NCI-H524 (cell line): ENCODE results near the gene FAM98B.

Experiments used
- DNase-seq, 2 experiments: peaks; one replicate each; lab custom pipeline; 2025; lab: John Stamatoyannopoulos, UW

The FAM98B gene

DNA sequence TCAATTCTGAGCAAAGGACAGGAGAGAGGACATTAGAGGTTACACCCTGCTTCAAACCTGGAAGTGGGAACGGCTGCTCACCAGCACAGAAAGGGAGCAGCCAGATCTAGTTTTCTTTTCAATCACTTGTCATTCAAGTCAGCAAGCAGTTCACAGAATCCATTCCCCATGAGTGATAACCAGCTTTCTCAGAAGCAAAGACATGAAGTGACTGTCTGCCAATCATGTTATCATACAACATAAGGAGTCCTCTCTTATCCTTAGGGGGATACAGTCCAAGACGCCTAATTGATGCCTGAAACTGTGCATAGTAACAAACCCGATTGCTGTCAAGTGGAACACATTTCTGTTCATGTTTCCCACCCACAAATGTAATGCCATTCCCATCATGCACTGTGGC, 54.7 kb downstream of the FAM98B start:
- no peak for DNase-seq

GRCh38 chr15:38509152-38509551, 55.2 kb downstream of the FAM98B start:
- no peak for DNase-seq

DNA sequence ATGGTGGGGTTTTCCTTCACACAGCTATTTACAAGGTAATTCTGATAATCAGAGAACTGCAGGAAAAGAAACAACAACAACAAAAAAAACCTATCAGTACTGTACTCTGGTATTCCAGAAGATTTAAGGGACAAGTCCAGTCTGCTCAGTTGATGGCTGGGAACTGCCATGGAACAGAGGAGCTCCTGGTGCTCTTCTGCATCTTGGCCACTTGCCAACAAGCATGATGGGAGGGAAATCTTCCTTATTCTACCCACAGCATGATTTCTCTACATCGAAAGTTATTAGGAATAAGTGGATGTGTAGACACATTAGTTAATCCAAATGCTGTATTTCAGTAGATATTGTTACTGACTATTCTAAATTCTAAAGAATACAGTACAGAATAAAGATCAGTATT, 59.0 kb downstream of the FAM98B start:
- no peak for DNase-seq

GRCh38 chr15:38514601-38515000, 60.7 kb downstream of the FAM98B start:
- DNase-seq = no peak

GRCh38 chr15:38516626-38517025, 62.7 kb downstream of the FAM98B start:
- no peak for DNase-seq

- DNase-seq = no peak
Observed at GRCh38 chr15:38517312-38517975, 63.5 kb downstream of the FAM98B start.

DNA sequence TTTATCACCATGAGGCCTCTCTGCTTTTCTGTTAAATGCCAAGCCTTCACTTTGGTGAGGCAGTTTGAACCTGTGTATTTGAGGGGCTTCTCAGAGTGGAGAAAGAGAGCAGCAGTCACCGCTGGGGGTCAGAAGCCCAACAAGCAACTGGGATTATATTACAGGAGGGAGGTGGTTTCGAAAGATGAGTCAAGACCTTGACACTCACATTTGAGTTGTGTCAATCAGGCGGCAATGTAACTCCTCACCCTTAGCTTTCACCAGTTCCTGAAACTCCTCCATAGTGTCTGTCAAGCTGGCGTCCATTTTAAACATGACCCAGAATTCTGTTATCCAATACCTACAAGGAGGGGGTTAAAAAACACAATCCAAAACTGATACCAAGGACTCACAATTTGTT, 64.2 kb downstream of the FAM98B start:
- DNase-seq = no peak

DNA sequence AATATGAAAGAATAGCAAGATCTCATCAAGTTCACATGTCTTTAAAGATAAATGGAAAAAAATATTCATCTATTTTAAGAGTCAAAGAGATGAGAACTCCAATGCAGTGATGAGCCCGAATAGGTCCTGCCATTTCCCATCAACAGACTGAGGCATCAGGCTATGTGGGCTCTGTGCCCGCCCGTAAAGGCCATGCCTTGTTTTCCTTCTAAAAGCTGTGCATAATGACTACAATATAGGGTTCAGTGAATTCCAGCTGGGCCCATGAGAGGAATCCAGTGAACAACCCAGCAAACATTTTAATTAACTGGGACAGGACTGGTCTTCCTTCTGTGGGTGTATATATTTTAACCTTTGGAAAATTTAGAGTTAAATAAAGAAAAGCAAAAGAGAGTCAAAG, 66.1 kb downstream of the FAM98B start:
- DNase-seq = no peak

DNA sequence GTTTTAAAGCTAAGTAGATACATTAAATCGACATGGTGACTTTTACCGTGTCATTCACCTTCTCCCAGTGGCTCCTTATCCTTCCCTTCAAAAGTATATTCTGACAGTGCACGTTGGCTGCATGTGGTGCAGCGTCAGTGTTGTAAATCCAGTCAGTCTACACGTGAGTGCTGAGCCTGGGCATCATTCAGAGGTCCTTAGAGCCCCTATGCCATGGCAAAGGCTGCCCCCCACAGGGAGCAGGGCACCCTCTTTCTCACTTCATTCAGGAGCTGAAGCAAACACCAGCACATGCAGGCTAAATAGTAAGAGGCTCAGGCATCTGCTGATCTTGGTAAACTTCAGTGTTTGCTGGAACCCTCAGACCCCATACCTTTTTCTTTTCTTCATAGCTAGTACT, 67.4 kb downstream of the FAM98B start:
- peak in 1 of 2 experiments; percentile 21 for DNase-seq

- DNase-seq = no peak
Observed at GRCh38 chr15:38522922-38523321, 69.0 kb downstream of the FAM98B start.

DNA sequence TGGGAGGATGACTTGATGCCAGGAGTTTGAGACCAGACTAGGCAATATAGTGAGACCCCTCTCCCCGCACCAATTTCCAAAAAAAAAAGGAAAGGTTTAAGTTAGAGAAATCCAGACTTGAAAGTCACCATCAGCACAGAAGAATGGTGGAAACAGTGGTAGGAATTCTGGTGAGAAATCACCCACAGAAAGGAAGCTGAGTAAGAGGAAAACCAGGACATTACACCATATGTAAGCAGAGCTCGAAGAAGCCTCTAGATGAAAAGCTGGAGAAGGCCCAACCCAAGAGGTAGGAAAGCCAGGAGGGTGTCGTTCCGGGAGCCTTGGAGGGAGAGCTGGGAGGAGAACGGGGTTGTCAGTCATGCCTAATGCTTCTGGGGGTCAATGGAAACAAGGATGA, 70.2 kb downstream of the FAM98B start:
- DNase-seq = no peak

DNA sequence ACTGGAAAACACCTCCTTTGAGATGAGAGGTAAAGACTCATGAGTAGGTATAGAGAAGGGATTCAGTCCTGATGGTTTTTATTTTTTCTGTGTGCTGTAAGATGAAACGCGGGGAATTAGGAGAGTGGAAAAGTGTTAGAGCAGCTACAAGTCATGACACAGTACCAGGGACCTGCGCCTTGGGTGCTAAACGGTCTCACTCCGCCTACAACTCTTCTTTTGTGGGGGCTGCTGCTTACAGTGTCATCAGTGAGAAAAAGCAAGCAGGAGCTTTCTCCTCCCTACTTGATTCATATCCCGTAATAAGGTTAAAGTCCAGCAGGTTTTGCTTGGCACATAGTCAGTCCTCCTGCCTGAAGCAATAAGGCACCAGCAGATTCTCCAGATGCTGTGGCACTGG, 71.6 kb downstream of the FAM98B start:
- DNase-seq = no peak

- DNase-seq = no peak
Observed at GRCh38 chr15:38526158-38526557, 72.2 kb downstream of the FAM98B start.

GRCh38 chr15:38528294-38528693, 74.4 kb downstream of the FAM98B start:
- no peak for DNase-seq

- no peak for DNase-seq
Observed at GRCh38 chr15:38530113-38530512, 76.2 kb downstream of the FAM98B start.

DNA sequence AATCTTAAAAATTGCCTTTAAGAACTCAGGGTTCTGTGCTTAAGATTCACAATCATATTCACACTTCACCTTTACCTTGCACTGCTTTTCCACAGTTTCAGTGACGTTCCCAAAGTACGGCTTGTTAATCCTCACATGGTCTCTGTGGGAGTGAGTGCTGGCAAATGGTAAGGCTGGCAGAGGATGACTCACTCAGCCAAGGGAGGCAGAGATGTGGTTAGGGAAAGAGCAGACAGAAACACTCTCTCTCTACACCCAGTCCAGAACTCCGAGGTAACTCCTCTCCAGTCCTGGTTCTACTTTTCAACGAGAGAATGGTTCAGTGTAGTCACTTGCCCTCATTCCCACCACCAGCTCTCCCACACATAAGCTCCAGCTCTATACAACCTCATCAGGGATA, 77.6 kb downstream of the FAM98B start:
- no peak for DNase-seq

DNA sequence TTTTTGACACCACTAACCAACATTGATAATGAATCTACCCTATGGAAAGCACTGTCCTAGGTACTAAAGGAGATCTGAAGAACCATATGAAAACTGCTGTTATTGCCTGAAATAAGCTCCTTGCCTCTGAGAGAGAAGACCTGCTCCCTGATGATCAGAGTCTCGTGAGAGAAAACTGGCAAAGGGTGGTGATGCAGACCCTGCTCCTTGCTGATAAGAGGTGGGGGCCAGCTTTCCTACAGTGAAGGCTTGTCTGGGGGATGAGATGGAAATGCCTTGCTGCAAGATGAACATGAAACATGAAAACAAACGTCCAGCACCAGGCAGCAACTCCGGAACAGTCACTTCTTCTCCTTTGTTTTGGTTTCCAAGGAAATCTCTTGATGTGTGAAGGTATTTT, 78.8 kb downstream of the FAM98B start:
- DNase-seq = no peak

- no peak for DNase-seq
Observed at GRCh38 chr15:38533416-38533915, 79.5 kb downstream of the FAM98B start.

DNA sequence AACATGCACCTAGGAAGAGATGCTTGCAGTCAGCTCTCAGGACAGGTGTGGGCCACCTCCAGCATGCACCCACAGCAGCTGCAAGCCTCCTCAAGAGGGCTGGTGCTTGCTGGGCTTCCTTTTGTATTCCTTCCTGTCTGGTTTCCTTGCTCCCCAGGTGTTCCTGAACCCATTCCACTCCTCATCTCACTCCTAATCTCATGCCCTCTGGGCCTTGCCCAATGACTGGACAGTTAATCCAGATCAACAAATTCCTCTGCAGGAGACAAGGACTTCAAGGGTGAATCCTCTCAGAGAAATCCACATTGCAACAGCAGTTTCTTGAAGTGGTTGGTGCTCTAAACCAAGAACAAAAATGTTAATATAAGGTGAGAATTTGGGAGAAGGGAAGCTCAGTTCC, 80.0 kb downstream of the FAM98B start:
- DNase-seq = no peak

DNA sequence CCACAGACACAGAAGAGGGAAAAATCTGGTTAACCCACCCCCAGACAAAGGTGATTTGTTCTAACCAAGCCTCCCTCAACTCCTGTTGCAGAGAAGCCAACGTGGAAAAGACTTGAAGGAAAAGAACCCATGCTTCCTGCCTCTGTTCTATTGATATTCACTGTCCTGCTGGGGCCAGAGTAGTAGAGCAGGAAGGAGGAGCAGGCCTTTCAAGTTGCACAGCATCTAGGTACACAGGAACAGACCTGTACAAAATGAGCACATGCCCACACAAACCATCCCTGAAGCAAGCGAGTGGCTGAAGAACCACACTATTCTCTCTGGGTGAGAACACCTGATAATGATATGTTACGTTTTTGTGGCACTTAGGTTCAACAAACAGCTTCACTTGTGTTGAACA, 80.8 kb downstream of the FAM98B start:
- DNase-seq = no peak

DNA sequence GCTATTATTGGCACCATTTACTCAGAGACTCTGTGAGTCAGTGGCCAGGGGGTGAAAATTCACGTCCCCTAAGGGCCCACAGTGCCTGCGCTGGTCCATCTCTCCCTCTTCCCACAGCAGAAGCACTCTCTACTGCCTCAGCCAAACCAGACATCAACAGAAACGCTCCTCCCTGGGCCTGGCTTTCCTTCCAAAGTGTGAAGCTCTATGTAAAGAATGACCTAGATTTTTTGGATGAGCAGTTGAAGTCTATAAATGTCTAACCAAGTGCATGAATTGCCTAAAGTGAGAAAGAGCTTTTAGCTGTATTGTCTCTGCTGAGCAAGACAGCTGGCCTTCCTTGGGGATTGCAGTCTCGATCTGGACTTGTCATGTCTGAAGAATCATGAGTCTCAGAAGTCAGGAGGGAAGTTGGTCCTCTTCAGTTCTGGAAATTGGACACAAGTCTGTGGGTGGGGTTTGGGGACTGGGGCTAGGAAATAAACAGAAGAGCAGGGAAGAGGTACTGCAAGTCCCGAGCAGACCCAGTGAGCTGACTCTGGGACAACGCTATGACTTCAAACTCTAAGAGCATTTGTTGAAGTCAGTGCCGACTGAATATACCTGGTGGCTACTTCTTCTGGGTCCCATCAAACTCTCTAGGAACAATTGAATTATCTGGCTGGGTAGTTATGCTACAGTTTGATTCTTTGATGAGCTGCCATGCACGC, 81.7 kb downstream of the FAM98B start:
- DNase-seq = no peak

- DNase-seq = no peak
Observed at GRCh38 chr15:38536201-38536676, 82.3 kb downstream of the FAM98B start.
